HEK293 (cell line): Measurements from ENCODE around the gene SHROOM3.

Experiments used
- CTCF ChIA-PET: fragments of 350-600 bp; formaldehyde crosslinking; extraction: SDS; loops from one replicate; lab custom pipeline; 2021; ENCODE audit warnings: antibody characterized with exemption; lab: Yijun Ruan, JAX
- POLR2A ChIA-PET: fragments of 300-600 bp; formaldehyde crosslinking; extraction: SDS; loops from one replicate; lab custom pipeline; 2020; ENCODE audit warnings: antibody characterized with exemption, inconsistent platforms; lab: Yijun Ruan, JAX
- H3K27ac ChIP-seq: fragments of 200-500 bp; sonication (Bioruptor generic); 2 replicates; pipeline ENCODE4 v1.5.1; 2014; ENCODE audit warnings: low read depth, low read length, control low read depth, inconsistent platforms; ENCODE audit errors: extremely low read depth
- H3K36me3 ChIP-seq, 2 experiments: fragments of 200-500 bp in 1 of 2; sonication (Bioruptor generic) in 1 of 2; 1 replicate in 1 of 2; 2 replicates in 1 of 2; pipeline ENCODE4 v1.5.1; 2014 to 2017; ENCODE audit warnings: inconsistent platforms in 2 of 2, low read length in 2 of 2; ENCODE audit not compliant: control insufficient read depth in 2 of 2, insufficient read depth in 1 of 2
- H3K4me1 ChIP-seq: fragments of 200-500 bp; sonication (Bioruptor generic); 2 replicates; pipeline ENCODE4 v1.5.1; 2014; ENCODE audit warnings: mild to moderate bottlenecking, low read length, inconsistent platforms; ENCODE audit not compliant: control insufficient read depth, insufficient read depth
- H3K4me3 ChIP-seq: 2 replicates; pipeline ENCODE4 v1.5.1; 2011; ENCODE audit warnings: low read depth, mild to moderate bottlenecking, control low read depth, low read length, moderate library complexity
- H3K9me3 ChIP-seq: fragments of 200-500 bp; sonication (Bioruptor generic); 2 replicates; pipeline ENCODE4 v1.5.1; 2014; ENCODE audit warnings: low read depth, low read length, inconsistent platforms; ENCODE audit not compliant: control insufficient read depth, insufficient read depth
- BCL11A ChIP-seq: fragments of 450-650 bp; formaldehyde crosslinking; IDR thresholded peaks from 2 replicates; pipeline ENCODE4 v1.5.1; 2016; ENCODE audit warnings: low read depth, missing biosample characterization, missing genetic modification characterization
- FEZF1 ChIP-seq: fragments of 450-650 bp; formaldehyde crosslinking; IDR thresholded peaks from 2 replicates; pipeline ENCODE4 v1.5.1; 2016; ENCODE audit warnings: missing biosample characterization, missing genetic modification characterization
- IKZF3 ChIP-seq: fragments of 450-650 bp; IDR thresholded peaks from 2 replicates; pipeline ENCODE4 v1.5.0; 2018; ENCODE audit warnings: missing biosample characterization, mild to moderate bottlenecking, missing genetic modification characterization, moderate library complexity
- KLF1 ChIP-seq: fragments of 450-650 bp; formaldehyde crosslinking; IDR thresholded peaks from 2 replicates; pipeline ENCODE4 v1.5.1; 2016; ENCODE audit warnings: missing biosample characterization, missing genetic modification characterization
- OSR2 ChIP-seq: fragments of 450-650 bp; formaldehyde crosslinking; IDR thresholded peaks from 2 replicates; pipeline ENCODE4 v1.5.1; 2016; ENCODE audit warnings: missing biosample characterization, missing genetic modification characterization
- SCRT1 ChIP-seq: fragments of 450-650 bp; formaldehyde crosslinking; IDR thresholded peaks from 2 replicates; pipeline ENCODE4 v1.5.1; 2016; ENCODE audit warnings: missing biosample characterization, missing genetic modification characterization, borderline replicate concordance
- SP7 ChIP-seq: fragments of 450-650 bp; formaldehyde crosslinking; IDR thresholded peaks from 2 replicates; pipeline ENCODE4 v1.5.1; 2016; ENCODE audit warnings: missing biosample characterization, missing genetic modification characterization
- TRIM28 ChIP-seq: IDR thresholded peaks from 2 replicates; pipeline ENCODE4 v1.6.1; 2011; ENCODE audit warnings: low read length, control low read depth, borderline replicate concordance
- WT1 ChIP-seq: fragments of 450-650 bp; formaldehyde crosslinking; IDR thresholded peaks from 2 replicates; pipeline ENCODE4 v1.5.1; 2016; ENCODE audit warnings: missing biosample characterization, missing genetic modification characterization
- ZBTB17 ChIP-seq: fragments of 450-650 bp; formaldehyde crosslinking; IDR thresholded peaks from 2 replicates; pipeline ENCODE4 v1.5.1; 2016; ENCODE audit warnings: missing biosample characterization, missing genetic modification characterization
- ZBTB21 ChIP-seq: fragments of 450-650 bp; formaldehyde crosslinking; IDR thresholded peaks from 2 replicates; pipeline ENCODE4 v1.5.1; 2017; ENCODE audit warnings: missing biosample characterization, missing genetic modification characterization
- ZBTB44 ChIP-seq: fragments of 450-650 bp; IDR thresholded peaks from 2 replicates; pipeline ENCODE4 v1.5.1; 2018; ENCODE audit warnings: missing biosample characterization, mild to moderate bottlenecking, missing genetic modification characterization
- ZBTB8A ChIP-seq: fragments of 450-650 bp; formaldehyde crosslinking; IDR thresholded peaks from 2 replicates; pipeline ENCODE4 v1.5.1; 2016; ENCODE audit warnings: missing biosample characterization, missing genetic modification characterization
- ZNF16 ChIP-seq: fragments of 450-650 bp; formaldehyde crosslinking; IDR thresholded peaks from 2 replicates; pipeline ENCODE4 v1.5.1; 2016; ENCODE audit warnings: low read depth, missing biosample characterization, missing genetic modification characterization
- ZNF174 ChIP-seq: fragments of 450-650 bp; formaldehyde crosslinking; IDR thresholded peaks from 2 replicates; pipeline ENCODE4 v1.5.0; 2017; ENCODE audit warnings: missing biosample characterization, mild to moderate bottlenecking, missing genetic modification characterization
- ZNF202 ChIP-seq: fragments of 450-650 bp; formaldehyde crosslinking; IDR thresholded peaks from 2 replicates; pipeline ENCODE4 v1.5.1; 2016; ENCODE audit warnings: missing biosample characterization, missing genetic modification characterization, borderline replicate concordance
- ZNF223 ChIP-seq: fragments of 450-650 bp; formaldehyde crosslinking; IDR thresholded peaks from 2 replicates; pipeline ENCODE4 v1.5.1; 2016; ENCODE audit warnings: missing biosample characterization, missing genetic modification characterization
- ZNF23 ChIP-seq: fragments of 450-650 bp; formaldehyde crosslinking; IDR thresholded peaks from 2 replicates; pipeline ENCODE4 v1.5.1; 2016; ENCODE audit warnings: missing biosample characterization, missing genetic modification characterization, borderline replicate concordance
- ZNF24 ChIP-seq: fragments of 450-650 bp; formaldehyde crosslinking; IDR thresholded peaks from 2 replicates; pipeline ENCODE4 v1.5.1; 2016; ENCODE audit warnings: missing biosample characterization, missing genetic modification characterization
- ZNF335 ChIP-seq: fragments of 450-650 bp; formaldehyde crosslinking; conservative IDR thresholded peaks from 2 replicates; pipeline ENCODE4 v1.5.1; 2016; ENCODE audit warnings: missing biosample characterization, missing genetic modification characterization
- ZNF366 ChIP-seq: fragments of 450-650 bp; formaldehyde crosslinking; conservative IDR thresholded peaks from 2 replicates; pipeline ENCODE4 v1.5.1; 2016; ENCODE audit warnings: missing biosample characterization, missing genetic modification characterization
- ZNF530 ChIP-seq: fragments of 450-650 bp; formaldehyde crosslinking; IDR thresholded peaks from 2 replicates; pipeline ENCODE4 v1.5.1; 2016; ENCODE audit warnings: low read depth, missing biosample characterization, missing genetic modification characterization
- ZNF580 ChIP-seq: fragments of 450-650 bp; formaldehyde crosslinking; IDR thresholded peaks from 2 replicates; pipeline ENCODE4 v1.5.1; 2016; ENCODE audit warnings: missing biosample characterization, missing genetic modification characterization
- ZNF629 ChIP-seq: fragments of 450-650 bp; formaldehyde crosslinking; IDR thresholded peaks from 2 replicates; pipeline ENCODE4 v1.5.1; 2017; ENCODE audit warnings: missing biosample characterization, missing genetic modification characterization
- ZNF792 ChIP-seq: fragments of 450-650 bp; formaldehyde crosslinking; IDR thresholded peaks from 2 replicates; pipeline ENCODE4 v1.5.1; 2016; ENCODE audit warnings: missing biosample characterization, missing genetic modification characterization
- ZNF843 ChIP-seq: fragments of 450-650 bp; formaldehyde crosslinking; IDR thresholded peaks from 2 replicates; pipeline ENCODE4 v1.5.1; 2016; ENCODE audit warnings: missing biosample characterization, missing genetic modification characterization
- ZXDB ChIP-seq: fragments of 450-650 bp; formaldehyde crosslinking; IDR thresholded peaks from 2 replicates; pipeline ENCODE4 v1.5.1; 2016; ENCODE audit warnings: missing biosample characterization, missing genetic modification characterization
- TF ChIP-seq, protein P1 (sequence below): fragments of 450-650 bp; formaldehyde crosslinking; IDR thresholded peaks from 2 replicates; pipeline ENCODE4 v1.5.1; 2016; ENCODE audit warnings: missing biosample characterization, missing genetic modification characterization

The SHROOM3 gene

DNA sequence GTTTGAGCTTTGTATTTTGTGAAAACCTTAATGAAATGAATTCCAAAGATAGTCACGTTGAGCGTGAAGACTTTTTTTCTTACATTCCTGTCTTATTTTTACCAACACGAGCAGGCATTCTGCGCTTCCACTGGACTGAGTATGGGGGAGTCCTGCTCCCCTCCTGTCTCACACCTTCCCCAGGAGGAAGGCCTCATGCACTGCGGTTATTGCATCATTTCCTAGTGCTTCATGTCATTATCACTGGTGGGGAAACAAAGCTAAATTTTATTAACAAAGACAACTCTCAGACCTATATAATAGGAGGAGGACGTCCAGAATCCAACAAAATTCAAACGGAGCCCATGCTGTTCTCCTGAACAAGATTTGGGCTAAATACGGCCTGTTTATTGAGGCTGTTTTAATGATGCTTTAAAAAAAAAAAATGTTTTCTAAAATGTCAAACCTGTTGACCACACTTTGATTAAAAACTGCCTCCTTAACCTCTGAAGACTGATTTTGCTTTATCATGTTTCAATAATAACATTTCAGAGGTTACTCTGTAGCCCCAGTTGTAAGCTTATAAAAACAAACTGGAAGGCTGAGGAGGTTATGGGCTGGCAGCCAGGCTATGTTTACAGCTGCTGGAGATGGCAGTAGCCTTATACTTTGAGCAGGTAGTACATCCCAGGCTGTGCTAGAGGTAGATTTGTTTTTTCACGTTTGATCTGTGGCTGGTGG, 344.9 kb downstream of the SHROOM3 start:
- H3K9me3 ChIP-seq = no peaks in the 10 kb centered on the region
- POLR2A ChIA-PET = interaction anchor here (0.6 to 0.8 kb wide), 2 partner anchors 13 to 117 kb away, joined by 4 read pairs; no protein-coding TSS in a partner anchor
- peaks cover 8% of the 10 kb centered on the region for H3K4me1 ChIP-seq
- peak overlapping the region; percentile 70 for H3K27ac ChIP-seq
- CTCF ChIA-PET = interaction anchor here (0.7 kb wide), 1 partner anchor 51 kb away, joined by 3 read pairs; no protein-coding TSS in a partner anchor
- peaks cover 0 to 9% of the 10 kb centered on the region in 2 experiments; a peak in 1 of 3 replicates for H3K36me3 ChIP-seq
- H3K4me3 ChIP-seq = no peak overlapping the region
- TF ChIP-seq KLF1 (tag by site-specific recombination) (no peak), ZBTB21 (0 out of 2 replicates have a peak, but pooled peaks have one; percentile 18), ZNF792 (no peak), ZBTB44 (tag by site-specific recombination) (peak; percentile 9; the same call in 1 of the 2 replicates), IKZF3 (peak; percentile 70; the same call in 1 of the 2 replicates), ZNF16 (tag by site-specific recombination) (no peak), SP7 (tag by site-specific recombination) (peak; percentile 51; the same call in 1 of the 2 replicates), ZNF629 (tag by site-specific recombination) (peak; percentile 64), TRIM28 (peak; percentile 9; the same call in 1 of the 2 replicates), ZNF335 (tag by site-specific recombination) (peak; percentile 37), ZNF223 (tag by site-specific recombination) (no peak), FEZF1 (peak; percentile 87), ZNF24 (tag by site-specific recombination) (0 out of 2 replicates have a peak, but pooled peaks have one; percentile 54), ZBTB17 (tag by site-specific recombination) (0 out of 2 replicates have a peak, but pooled peaks have one; percentile 19), ZBTB8A (tag by site-specific recombination) (peak; percentile 73), ZNF580 (tag by site-specific recombination) (0 out of 2 replicates have a peak, but pooled peaks have one; percentile 30), OSR2 (peak; percentile 93), WT1 (tag by site-specific recombination) (peak; percentile 86), ZNF23 (tag by site-specific recombination) (no peak), ZNF202 (tag by site-specific recombination) (no peak), BCL11A (tag by site-specific recombination) (peak; percentile 27; the same call in 1 of the 2 replicates), ZNF174 (tag by site-specific recombination) (no peak), ZNF843 (peak; percentile 95), ZXDB (tag by site-specific recombination) (peak; percentile 81), ZNF530 (tag by site-specific recombination) (no peak), SCRT1 (tag by site-specific recombination) (peak; percentile 75), ZNF366 (tag by site-specific recombination) (peak; percentile 62; the same call in 1 of the 2 replicates)
- TF ChIP-seq, protein P1, sequence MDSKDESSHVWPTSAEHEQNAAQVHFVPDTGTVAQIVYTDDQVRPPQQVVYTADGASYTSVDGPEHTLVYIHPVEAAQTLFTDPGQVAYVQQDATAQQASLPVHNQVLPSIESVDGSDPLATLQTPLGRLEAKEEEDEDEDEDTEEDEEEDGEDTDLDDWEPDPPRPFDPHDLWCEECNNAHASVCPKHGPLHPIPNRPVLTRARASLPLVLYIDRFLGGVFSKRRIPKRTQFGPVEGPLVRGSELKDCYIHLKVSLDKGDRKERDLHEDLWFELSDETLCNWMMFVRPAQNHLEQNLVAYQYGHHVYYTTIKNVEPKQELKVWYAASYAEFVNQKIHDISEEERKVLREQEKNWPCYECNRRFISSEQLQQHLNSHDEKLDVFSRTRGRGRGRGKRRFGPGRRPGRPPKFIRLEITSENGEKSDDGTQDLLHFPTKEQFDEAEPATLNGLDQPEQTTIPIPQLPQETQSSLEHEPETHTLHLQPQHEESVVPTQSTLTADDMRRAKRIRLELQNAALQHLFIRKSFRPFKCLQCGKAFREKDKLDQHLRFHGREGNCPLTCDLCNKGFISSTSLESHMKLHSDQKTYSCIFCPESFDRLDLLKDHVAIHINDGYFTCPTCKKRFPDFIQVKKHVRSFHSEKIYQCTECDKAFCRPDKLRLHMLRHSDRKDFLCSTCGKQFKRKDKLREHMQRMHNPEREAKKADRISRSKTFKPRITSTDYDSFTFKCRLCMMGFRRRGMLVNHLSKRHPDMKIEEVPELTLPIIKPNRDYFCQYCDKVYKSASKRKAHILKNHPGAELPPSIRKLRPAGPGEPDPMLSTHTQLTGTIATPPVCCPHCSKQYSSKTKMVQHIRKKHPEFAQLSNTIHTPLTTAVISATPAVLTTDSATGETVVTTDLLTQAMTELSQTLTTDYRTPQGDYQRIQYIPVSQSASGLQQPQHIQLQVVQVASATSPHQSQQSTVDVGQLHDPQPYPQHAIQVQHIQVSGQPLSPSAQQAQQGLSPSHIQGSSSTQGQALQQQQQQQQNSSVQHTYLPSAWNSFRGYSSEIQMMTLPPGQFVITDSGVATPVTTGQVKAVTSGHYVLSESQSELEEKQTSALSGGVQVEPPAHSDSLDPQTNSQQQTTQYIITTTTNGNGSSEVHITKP = peak; percentile 75
